Body of pancreas (tissue), 4 donors: ENCODE results near the gene SP6. TPM values are rescaled to one million over a fixed set of nuclear protein-coding genes. Genes with fewer than 3 reads are reported as not detected.

ENCODE experiments used
- ATAC-seq: fragments of 150-250 bp; one replicate; pipeline ENCODE4 v1.9.1; 2016
- DNase-seq, 4 donors: peaks; one replicate each; pipeline ENCODE4 v3.0.0-alpha.2; 2019
- H3K27ac ChIP-seq, 4 donors: fragments of 200-600 bp; sonication (generic); 1 replicate in 3 of 4; 2 replicates in 1 of 4; pipeline versions ENCODE4 v1.5.1 to v1.6.1; 2016 to 2019; ENCODE audit warnings: mild to moderate bottlenecking in 1 of 4, mixed read lengths in 1 of 4, moderate library complexity in 1 of 4
- H3K27me3 ChIP-seq, 2 donors: fragments of 200-600 bp; sonication (generic); one replicate each; pipeline ENCODE4 v1.6.0; 2016; ENCODE audit warnings: mild to moderate bottlenecking in 1 of 2
- H3K36me3 ChIP-seq, 2 donors: fragments of 200-600 bp; sonication (generic); replicated peaks in 1 of 2; 2 replicates each; pipeline ENCODE4 v1.5.1; 2016; ENCODE audit warnings: low read depth in 2 of 2; ENCODE audit not compliant: insufficient read depth in 1 of 2
- H3K4me1 ChIP-seq: fragments of 200-600 bp; sonication (generic); one replicate; pipeline ENCODE4 v1.6.0; 2016
- H3K4me3 ChIP-seq, 2 donors: fragments of 200-600 bp; sonication (generic); 1 replicate in 1 of 2; 2 replicates in 1 of 2; pipeline ENCODE4 v1.5.1; 2016 to 2019
- H3K9me3 ChIP-seq, 3 donors: fragments of 200-600 bp; sonication (generic); 1 replicate in 2 of 3; 2 replicates in 1 of 3; pipeline ENCODE4 v1.5.1; 2016
- POLR2A ChIP-seq, 3 donors: fragments of 450-650 bp; IDR thresholded peaks; one replicate each; pipeline ENCODE4 v1.6.1; 2016; ENCODE audit warnings: antibody characterized with exemption in 3 of 3, mild to moderate bottlenecking in 2 of 3
- WGBS, 2 donors: methylation state at CpG; one replicate each; pipeline ENCODE4 v1.1.5; 2017; 5-methylcytosine and 5-hydroxymethylcytosine counted together
- intact Hi-C: fragments of 100-400 bp; cut with DNase I; formaldehyde crosslinking; loops from one replicate; pipeline ENCODE4 v1.15.1; 2023
- total RNA-seq, 2 donors: library from RNA; depleted of rRNA; stranded (reverse); fragments of >200 nt; gene quantifications; one replicate each; pipeline ENCODE4 v1.1.0, GENCODE V29; 2016
- TF ChIP-seq, protein P1 (sequence below), 7 experiments: fragments of 450-650 bp in 4 of 7; fragments of 200-600 bp in 3 of 7; sonication (generic) in 3 of 7; IDR thresholded peaks; one replicate each; pipeline ENCODE4 v1.5.1; 2016 to 2019; ENCODE audit warnings: antibody characterized with exemption in 7 of 7

SP6 gene
- total RNA-seq, 2 donors from 2014 or later, result 0.26 to 0.99 TPM

DNA sequence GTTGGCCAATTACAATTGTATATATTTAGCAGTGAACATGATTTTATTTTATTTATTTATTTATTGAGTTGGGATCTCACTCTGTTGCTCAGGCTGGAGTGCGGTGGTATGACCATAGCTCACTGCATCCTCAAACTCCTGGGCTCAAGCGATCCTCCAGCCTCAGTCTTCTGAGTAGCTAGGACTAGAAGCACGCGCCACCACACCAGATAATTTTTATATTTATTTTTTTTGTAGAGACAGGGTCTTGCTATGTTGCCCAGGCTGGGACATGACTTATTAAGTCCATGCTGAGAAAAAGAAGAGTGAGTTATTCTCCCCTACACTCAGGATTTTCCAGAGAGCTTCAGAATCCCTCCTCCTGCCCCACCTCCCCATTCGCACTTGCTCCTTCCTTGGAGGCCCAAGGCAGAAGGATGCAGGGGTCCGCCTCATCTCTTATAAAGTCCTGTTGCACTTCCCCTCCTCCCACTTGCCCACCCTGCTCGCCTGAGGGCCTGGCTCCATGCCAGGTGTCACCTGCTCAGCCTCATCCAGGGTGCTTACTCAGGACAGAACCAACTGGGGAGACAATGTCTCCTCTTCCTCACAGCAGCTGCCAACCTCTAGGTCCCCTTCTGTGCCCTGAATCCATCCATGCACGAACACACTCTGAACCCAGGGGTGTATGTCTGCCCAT is 29.0 kb upstream of the SP6 start:
- WGBS, 2 donors, result 74 to 77% methylated on average over 7 to 8 of the region's 8 CpGs
- DNase-seq (no peak), ATAC-seq (no peak)
- TF ChIP-seq POLR2A (IDR thresholded peaks at IDR 0.05), result no peak
- Histone ChIP-seq H3K27ac (no peak overlapping the region), H3K9me3 (no peaks in the 10 kb centered on the region), H3K4me1 (no peaks in the 10 kb centered on the region), H3K4me3 (no peak overlapping the region), H3K36me3 (no peaks in the 10 kb centered on the region), H3K27me3 (no peaks in the 10 kb centered on the region)
- intact Hi-C loops, result no loop called here

DNA sequence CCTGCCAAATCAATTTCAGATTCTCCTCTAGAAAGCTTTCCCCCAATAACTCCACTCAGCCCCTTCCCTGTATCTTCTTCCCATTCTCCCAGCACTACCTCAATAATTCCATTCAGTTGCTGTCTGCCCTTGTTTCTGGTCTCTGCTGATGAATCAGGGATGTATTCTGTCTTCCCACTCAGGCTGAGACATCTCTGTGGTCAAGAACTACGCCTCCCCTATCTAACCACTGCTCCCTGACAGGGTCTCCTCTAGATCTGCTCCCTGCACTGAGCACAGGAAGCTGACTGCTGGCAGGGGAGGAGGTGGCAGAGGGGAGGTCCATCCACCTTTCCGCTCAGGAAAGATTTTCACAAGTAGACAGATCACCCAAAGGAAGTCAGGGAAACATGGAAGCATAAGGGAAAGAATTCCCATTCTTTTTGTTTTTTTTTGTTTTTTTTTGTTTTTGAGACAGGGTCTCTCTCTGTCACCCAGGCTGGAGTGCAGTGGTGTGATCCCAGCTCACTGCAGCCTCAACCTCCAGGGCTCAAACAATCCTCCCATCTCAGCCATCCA is 28.1 kb upstream of the SP6 start:
- DNase-seq (no peak), ATAC-seq (no peak)
- 64 to 68% methylated on average over 2 of the region's 2 CpGs for WGBS, 2 donors
- intact Hi-C loops, result no loop called here
- Histone ChIP-seq H3K27me3 (no peaks in the 10 kb centered on the region), H3K27ac (no peak overlapping the region), H3K36me3 (no peaks in the 10 kb centered on the region), H3K9me3 (no peaks in the 10 kb centered on the region), H3K4me1 (no peaks in the 10 kb centered on the region), H3K4me3 (no peak overlapping the region)
- TF ChIP-seq, protein P1, sequence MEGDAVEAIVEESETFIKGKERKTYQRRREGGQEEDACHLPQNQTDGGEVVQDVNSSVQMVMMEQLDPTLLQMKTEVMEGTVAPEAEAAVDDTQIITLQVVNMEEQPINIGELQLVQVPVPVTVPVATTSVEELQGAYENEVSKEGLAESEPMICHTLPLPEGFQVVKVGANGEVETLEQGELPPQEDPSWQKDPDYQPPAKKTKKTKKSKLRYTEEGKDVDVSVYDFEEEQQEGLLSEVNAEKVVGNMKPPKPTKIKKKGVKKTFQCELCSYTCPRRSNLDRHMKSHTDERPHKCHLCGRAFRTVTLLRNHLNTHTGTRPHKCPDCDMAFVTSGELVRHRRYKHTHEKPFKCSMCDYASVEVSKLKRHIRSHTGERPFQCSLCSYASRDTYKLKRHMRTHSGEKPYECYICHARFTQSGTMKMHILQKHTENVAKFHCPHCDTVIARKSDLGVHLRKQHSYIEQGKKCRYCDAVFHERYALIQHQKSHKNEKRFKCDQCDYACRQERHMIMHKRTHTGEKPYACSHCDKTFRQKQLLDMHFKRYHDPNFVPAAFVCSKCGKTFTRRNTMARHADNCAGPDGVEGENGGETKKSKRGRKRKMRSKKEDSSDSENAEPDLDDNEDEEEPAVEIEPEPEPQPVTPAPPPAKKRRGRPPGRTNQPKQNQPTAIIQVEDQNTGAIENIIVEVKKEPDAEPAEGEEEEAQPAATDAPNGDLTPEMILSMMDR (IDR thresholded peaks at IDR 0.05), result no peak
- TF ChIP-seq POLR2A (IDR thresholded peaks at IDR 0.05), result no peak

DNA sequence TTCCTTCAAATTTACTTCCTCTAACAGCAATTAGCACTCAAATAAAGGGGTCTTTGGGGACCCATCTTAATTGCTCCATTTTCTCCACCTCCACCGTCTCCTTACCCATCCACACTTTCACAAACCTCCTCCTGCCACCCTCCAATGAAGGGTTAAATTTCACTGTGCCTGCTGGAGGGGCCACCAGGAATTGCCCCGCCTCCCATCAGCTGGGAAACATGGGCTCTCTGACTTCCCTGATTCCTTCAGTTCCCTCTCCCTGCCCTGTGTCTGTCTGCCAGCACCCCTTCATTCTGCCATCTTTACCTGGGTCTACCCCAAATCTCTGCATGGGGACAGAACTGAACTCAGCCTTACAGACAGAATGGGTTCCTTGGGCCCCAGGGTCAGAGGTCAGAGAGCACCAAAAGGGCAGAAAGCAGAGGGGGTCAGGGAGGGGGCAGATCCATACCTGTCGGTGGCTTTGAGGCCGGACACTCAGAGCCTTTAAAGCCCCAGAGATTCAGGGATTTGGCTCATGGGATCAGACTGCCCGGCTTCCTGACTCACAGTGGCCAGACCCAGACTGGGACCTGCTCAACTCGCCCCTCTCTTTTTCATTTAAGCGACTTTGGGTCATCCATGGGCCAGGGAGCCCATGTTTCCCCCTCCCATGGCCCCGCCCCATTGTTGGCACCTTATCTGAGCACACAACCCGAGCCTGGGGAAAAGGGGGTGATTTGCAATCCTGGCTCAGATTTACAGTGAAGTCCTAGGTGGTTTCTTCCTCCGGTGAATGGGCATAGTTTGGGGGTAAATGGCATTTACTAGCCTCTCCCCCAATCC is 27.5 kb upstream of the SP6 start:
- TF ChIP-seq, protein P1 (IDR thresholded peaks at IDR 0.05), result no peak
- TF ChIP-seq POLR2A (IDR thresholded peaks at IDR 0.05), result no peak
- ATAC-seq (no peak), DNase-seq (no peak)
- Histone ChIP-seq H3K36me3 (no peaks in the 10 kb centered on the region), H3K4me1 (no peaks in the 10 kb centered on the region), H3K27ac (no peak overlapping the region), H3K9me3 (no peaks in the 10 kb centered on the region), H3K4me3 (no peak overlapping the region), H3K27me3 (no peaks in the 10 kb centered on the region)
- intact Hi-C loops, result no loop called here
- 52% methylated on average over 10 of the region's 10 CpGs for WGBS, 2 donors

DNA sequence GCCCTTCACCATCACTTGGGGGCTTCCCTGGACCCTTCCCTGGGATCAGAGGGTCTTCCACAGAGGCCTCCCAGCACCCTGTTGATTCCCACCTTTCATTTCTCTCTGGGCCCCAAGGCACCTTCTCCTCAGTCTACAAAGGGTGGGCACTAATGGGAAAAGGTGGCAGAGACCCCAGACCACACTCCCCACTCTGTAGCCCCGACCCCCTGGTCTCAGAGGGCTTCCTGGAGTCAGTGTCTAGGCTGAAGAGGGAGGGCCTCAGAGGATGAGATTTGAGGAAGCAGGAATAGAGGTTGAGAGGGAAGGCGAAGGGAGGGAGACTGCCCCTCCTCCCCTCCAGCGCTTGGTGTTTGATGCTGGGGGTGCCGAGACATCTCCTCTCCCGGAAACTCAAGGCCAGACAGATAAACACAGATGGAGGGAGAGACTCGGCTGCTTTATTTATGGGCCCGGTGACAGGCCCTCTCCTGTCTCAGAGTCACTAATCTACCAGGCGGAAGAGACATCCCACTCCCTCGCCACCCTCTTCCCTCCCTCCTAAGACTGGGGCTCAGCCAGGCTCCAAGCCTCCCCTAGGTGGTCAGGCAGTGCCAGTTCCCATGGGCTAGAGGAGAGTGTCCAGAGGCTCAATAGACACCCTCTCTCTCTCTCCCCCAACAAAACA is 26.5 kb upstream of the SP6 start:
- peaks cover 0 to 3% of the 10 kb centered on the region in 2 donors for H3K27me3 ChIP-seq
- H3K4me3 ChIP-seq, result no peak overlapping the region
- H3K4me1 ChIP-seq, result no peaks in the 10 kb centered on the region
- WGBS, 2 donors, result 52 to 57% methylated on average over 9 of the region's 9 CpGs
- H3K9me3 ChIP-seq, result no peaks in the 10 kb centered on the region
- H3K27ac ChIP-seq, result no peak overlapping the region
- DNase-seq, result no peak
- ATAC-seq, result no peak
- no peak for TF ChIP-seq POLR2A (IDR thresholded peaks at IDR 0.05)
- TF ChIP-seq, protein P1 (IDR thresholded peaks at IDR 0.05), result no peak
- intact Hi-C loops, result no loop called here
- no peaks in the 10 kb centered on the region for H3K36me3 ChIP-seq
